Posterior vena cava (tissue), 2 donors: Measurements from ENCODE around the gene TMEM88. TPM values are rescaled to one million over a fixed set of nuclear protein-coding genes. Genes with fewer than 3 reads are reported as not detected.

Source experiments
- DNase-seq: peaks from one replicate; pipeline ENCODE4 v3.0.0-alpha.2; 2020; ENCODE audit warnings: low spot score
- intact Hi-C, 2 donors: fragments of 100-400 bp; cut with DNase I; formaldehyde crosslinking; loops; one replicate each; pipeline versions ENCODE4 v1.14.1 to v1.14.2; 2022 to 2023
- total RNA-seq, 2 donors: library from RNA; stranded (reverse); fragmentation: NEBNext Ultra II Directional; extraction: Animal tissue kit (Norgen Biotek cat#: 25700); gene quantifications; one replicate each; pipeline ENCODE4 v1.2.1, GENCODE V29; 2021
- donor health status: DM: yes; HTN: yes; CAD: no.
- donor health status: DM: yes; HTN: yes; CAD: no.

TMEM88 gene
- total RNA-seq, 2 donors from 2014 or later = 17.5 to 26.1 TPM

- intact Hi-C loops = no loop called here
- no peak for DNase-seq
Measured at GRCh38 chr17:7897090-7897489, 42.2 kb downstream of the TMEM88 start.

- intact Hi-C loops = no loop called here
Measured at GRCh38 chr17:7897773-7898172, 42.9 kb downstream of the TMEM88 start.

GRCh38 chr17:7903154-7904103, 48.6 kb downstream of the TMEM88 start:
- intact Hi-C loops = no loop called here
- DNase-seq = no peak

More at GRCh38 chr17:7897773-7898172, 42.9 kb downstream of the TMEM88 start:
- DNase-seq = no peak

Other genes with a start within 250 kb of the TMEM88 start
- gene FXR2, start 240.2 kb upstream of the TMEM88 start, total RNA-seq = 10 to 100 TPM; 25.4 to 31.6 TPM
- gene SAT2, start 227.2 kb upstream of the TMEM88 start, total RNA-seq = 10 to 100 TPM; 40.7 to 63.3 TPM
- gene SHBG, start 224.9 kb upstream of the TMEM88 start, total RNA-seq = under 1 TPM in 1 of 2 donors, not detected in 1; 0.43 TPM
- gene ATP1B2, start 204.1 kb upstream of the TMEM88 start, total RNA-seq = 1 to 10 TPM; 2.2 to 2.6 TPM
- gene TP53, start 167.6 kb upstream of the TMEM88 start, total RNA-seq = 10 to 100 TPM; 30.6 to 37.3 TPM
- gene WRAP53, start 166.6 kb upstream of the TMEM88 start, total RNA-seq = 1 to 10 TPM; 4.8 to 5.0 TPM
- gene EFNB3, start 149.9 kb upstream of the TMEM88 start, total RNA-seq = under 1 TPM; 0.19 to 0.42 TPM
- 1 to 10 TPM in 1 of 2 donors, under 1 TPM in 1; 0.19 to 1.3 TPM for gene DNAH2, start 137.3 kb upstream of the TMEM88 start, total RNA-seq
- gene KDM6B, start 20.8 kb upstream of the TMEM88 start, total RNA-seq = 10 to 100 TPM; 21.0 to 29.0 TPM
- 10 to 100 TPM; 65.2 to 79.7 TPM for gene NAA38, start 2.5 kb downstream of the TMEM88 start, total RNA-seq
- gene CYB5D1, start 2.9 kb downstream of the TMEM88 start, total RNA-seq = 1 to 10 TPM; 8.9 TPM
- 100 to 1,000 TPM in 1 of 2 donors, 10 to 100 TPM in 1; 67.4 to 105 TPM for gene CHD3, start 33.7 kb downstream of the TMEM88 start, total RNA-seq
- gene RNF227, start 61.2 kb downstream of the TMEM88 start, total RNA-seq = 1 to 10 TPM; 1.1 to 1.5 TPM
- gene KCNAB3, start 74.8 kb downstream of the TMEM88 start, total RNA-seq = 1 to 10 TPM; 1.2 to 2.2 TPM
- gene TRAPPC1, start 76.9 kb downstream of the TMEM88 start, total RNA-seq = 10 to 100 TPM; 53.7 to 72.7 TPM
- 10 to 100 TPM; 14.7 to 15.2 TPM for gene CNTROB, start 77.1 kb downstream of the TMEM88 start, total RNA-seq
- not detected for gene GUCY2D, start 147.5 kb downstream of the TMEM88 start, total RNA-seq
- gene ALOX15B, start 184.0 kb downstream of the TMEM88 start, total RNA-seq = 1 to 10 TPM in 1 of 2 donors, under 1 TPM in 1; 0.48 to 3.3 TPM
- not detected for gene ALOX12B, start 232.7 kb downstream of the TMEM88 start, total RNA-seq